Panc1 (cell line): ENCODE measurements around the gene FBXO31. TPM values are rescaled to one million over a fixed set of nuclear protein-coding genes. Genes with fewer than 3 reads are reported as not detected.

Source experiments
- ATAC-seq: fragments of 200-7000 bp; cut with Tn5 transposase; 2 replicates; pipeline ENCODE4 v1.9.1; 2020; ENCODE audit warnings: mild to moderate bottlenecking, moderate library complexity
- BruUV-seq: library from RNA; stranded (reverse); fragments of 400-500 nt; replicated peaks from 2 replicates; lab custom pipeline; 2021; lab: Mats Ljungman, UMichigan
- CTCF ChIA-PET: fragments of 300-600 bp; sonication (Branson Sonifier 250); formaldehyde crosslinking; loops from one replicate; lab custom pipeline; 2022; ENCODE audit warnings: antibody characterized with exemption; lab: Charles Lee
- POLR2A ChIA-PET: fragments of 300-600 bp; sonication (Branson Sonifier 250); formaldehyde crosslinking; loops from one replicate; lab custom pipeline; 2022; ENCODE audit warnings: antibody characterized with exemption; lab: Charles Lee
- DNase-seq: peaks from one replicate; pipeline ENCODE4 v3.0.0-alpha.2; 2010; ENCODE audit warnings: low read depth, low spot score
- H3K27ac ChIP-seq: 2 replicates; pipeline ENCODE4 v1.5.1; 2011; ENCODE audit warnings: mild to moderate bottlenecking, low read length, inconsistent platforms
- H3K27me3 ChIP-seq: fragments of 200-500 bp; sonication (Bioruptor generic); 2 replicates; pipeline ENCODE4 v1.6.0; 2014; ENCODE audit warnings: low read length, inconsistent platforms; ENCODE audit not compliant: control insufficient read depth, insufficient read depth
- H3K36me3 ChIP-seq: fragments of 200-500 bp; sonication (Bioruptor generic); 2 replicates; pipeline ENCODE4 v1.5.1; 2014; ENCODE audit warnings: inconsistent platforms, mild to moderate bottlenecking, low read length, moderate library complexity; ENCODE audit not compliant: control insufficient read depth, insufficient read depth
- H3K4me1 ChIP-seq: 2 replicates; pipeline ENCODE4 v1.5.1; 2011; ENCODE audit warnings: inconsistent platforms, mild to moderate bottlenecking, low read length, moderate library complexity; ENCODE audit not compliant: control insufficient read depth, insufficient read depth
- H3K4me3 ChIP-seq, 2 experiments: 2 replicates each; pipeline ENCODE4 v1.5.1; 2011 to 2012; ENCODE audit warnings: low read depth in 2 of 2, low read length in 2 of 2, mild to moderate bottlenecking in 2 of 2, inconsistent platforms in 1 of 2, moderate library complexity in 1 of 2
- H3K9me3 ChIP-seq: fragments of 200-500 bp; sonication (Bioruptor generic); 2 replicates; pipeline ENCODE4 v1.5.1; 2014; ENCODE audit warnings: low read depth, mild to moderate bottlenecking, inconsistent platforms, low read length, moderate library complexity; ENCODE audit not compliant: control insufficient read depth, insufficient read depth
- CTCF ChIP-seq: fragments of 450-650 bp; IDR thresholded peaks from 2 replicates; pipeline ENCODE4 v1.5.1; 2017; ENCODE audit warnings: mild to moderate bottlenecking
- POLR2AphosphoS5 ChIP-seq: IDR thresholded peaks from 2 replicates; pipeline ENCODE4 v1.6.1; 2012; ENCODE audit warnings: mild to moderate bottlenecking, low read depth, low read length, moderate library complexity
- REST ChIP-seq, 2 experiments: IDR thresholded peaks; 2 replicates each; pipeline ENCODE4 v1.6.1; 2011 to 2012; ENCODE audit warnings: low read depth in 2 of 2, control low read depth in 1 of 2, low read length in 1 of 2, mild to moderate bottlenecking in 1 of 2, moderate library complexity in 1 of 2; ENCODE audit not compliant: insufficient read depth in 1 of 2
- SIN3A ChIP-seq: IDR thresholded peaks from 2 replicates; pipeline ENCODE4 v1.6.1; 2012; ENCODE audit warnings: low read depth, mild to moderate bottlenecking, low read length, moderate library complexity, borderline replicate concordance; ENCODE audit not compliant: insufficient read depth
- TCF7L2 ChIP-seq: IDR thresholded peaks from 2 replicates; pipeline ENCODE4 v1.6.1; 2011; ENCODE audit warnings: mild to moderate bottlenecking, low read depth, low read length, inconsistent platforms
- in situ Hi-C: cut with HindIII; loops from 2 replicates; pipeline ENCODE4 v1.10.0; 2016; ENCODE audit warnings: low sequenced_read_pairs, low pct_unique_long_range_greater_than_20kb
- intact Hi-C: fragments of 100-400 bp; cut with micrococcal nuclease; formaldehyde crosslinking; loops from one replicate; pipeline ENCODE4 v1.10.0; 2022; ENCODE audit not compliant: unreplicated experiment
- total RNA-seq: library from RNA; stranded (reverse); gene quantifications from one replicate; pipeline ENCODE4 v1.2.1, GENCODE V29; 2021; ENCODE audit not compliant: unreplicated experiment

Gene FBXO31
- total RNA-seq, 1 experiment from 2014 or later: 22.4 TPM

- ChIA-PET CTCF (interaction anchor here (0.5 kb wide), 1 partner anchor 54 kb away, joined by 4 read pairs; no protein-coding TSS in a partner anchor), POLR2A (interaction anchor here (0.6 kb wide), 2 partner anchors 14 to 97 kb away, joined by 4 to 6 read pairs; no protein-coding TSS in a partner anchor)
- Histone ChIP-seq H3K4me1 (no peaks in the 10 kb centered on the region), H3K4me3 (no peak overlapping the region), H3K27me3 (no peaks in the 10 kb centered on the region), H3K9me3 (no peaks in the 10 kb centered on the region), H3K36me3 (no peaks in the 10 kb centered on the region), H3K27ac (no peak overlapping the region)
- BruUV-seq: no TSS peak
- TF ChIP-seq TCF7L2 (no peak), POLR2AphosphoS5 (no peak)
- intact Hi-C loops: no loop called here
- ATAC-seq: no peak
- DNase-seq: no peak
- in situ Hi-C loops: no loop called here
Observed at GRCh38 chr16:87304951-87305350, 78.6 kb downstream of the FBXO31 start.

GRCh38 chr16:87303962-87304521, 79.5 kb downstream of the FBXO31 start:
- no peaks in the 10 kb centered on the region for H3K9me3 ChIP-seq
- ChIA-PET POLR2A (no interaction called here), CTCF (interaction anchor here (0.6 kb wide), 1 partner anchor 86 kb away, joined by 3 read pairs; no protein-coding TSS in a partner anchor)
- no peaks in the 10 kb centered on the region for H3K36me3 ChIP-seq
- H3K4me1 ChIP-seq: no peaks in the 10 kb centered on the region
- in situ Hi-C loops: no loop called here
- no peaks in the 10 kb centered on the region for H3K27me3 ChIP-seq
- no peak overlapping the region for H3K4me3 ChIP-seq
- DNase-seq: no peak
- no peak overlapping the region for H3K27ac ChIP-seq
- BruUV-seq: no TSS peak
- no peak for TF ChIP-seq REST (IDR thresholded peaks at IDR 0.05; ENCODE audit: insufficient read depth in 1 of 2, low read depth in 2 of 2, low read length in 1 of 2)
- TF ChIP-seq SIN3A: no peak
- TF ChIP-seq POLR2AphosphoS5: no peak
- TF ChIP-seq CTCF: no peak
- TF ChIP-seq TCF7L2: no peak
- intact Hi-C loops: no loop called here
- no peak for ATAC-seq

- Histone ChIP-seq H3K4me1 (no peaks in the 10 kb centered on the region), H3K9me3 (no peaks in the 10 kb centered on the region), H3K27ac (no peak overlapping the region), H3K36me3 (no peaks in the 10 kb centered on the region), H3K27me3 (no peaks in the 10 kb centered on the region), H3K4me3 (no peak overlapping the region)
- TF ChIP-seq SIN3A (no peak), POLR2AphosphoS5 (no peak), CTCF (no peak), REST (IDR thresholded peaks at IDR 0.05; ENCODE audit: insufficient read depth in 1 of 2, low read depth in 2 of 2, low read length in 1 of 2) (no peak)
- DNase-seq (no peak), ATAC-seq (no peak)
- CTCF ChIA-PET: interaction anchor here (0.6 kb wide), 1 partner anchor 85 kb away, joined by 3 read pairs; no protein-coding TSS in a partner anchor
- no TSS peak for BruUV-seq
- in situ Hi-C loops: no loop called here
- intact Hi-C loops: no loop called here
- POLR2A ChIA-PET: no interaction called here
Observed at GRCh38 chr16:87303431-87303930, 80.1 kb downstream of the FBXO31 start.
